Measurements from ENCODE around the gene AUTS2. TPM values are rescaled to one million over a fixed set of nuclear protein-coding genes. Genes with fewer than 3 reads are reported as not detected.

AUTS2 gene
- total RNA-seq, 1 donor from 2014 or later, result 80.6 TPM

DNA sequence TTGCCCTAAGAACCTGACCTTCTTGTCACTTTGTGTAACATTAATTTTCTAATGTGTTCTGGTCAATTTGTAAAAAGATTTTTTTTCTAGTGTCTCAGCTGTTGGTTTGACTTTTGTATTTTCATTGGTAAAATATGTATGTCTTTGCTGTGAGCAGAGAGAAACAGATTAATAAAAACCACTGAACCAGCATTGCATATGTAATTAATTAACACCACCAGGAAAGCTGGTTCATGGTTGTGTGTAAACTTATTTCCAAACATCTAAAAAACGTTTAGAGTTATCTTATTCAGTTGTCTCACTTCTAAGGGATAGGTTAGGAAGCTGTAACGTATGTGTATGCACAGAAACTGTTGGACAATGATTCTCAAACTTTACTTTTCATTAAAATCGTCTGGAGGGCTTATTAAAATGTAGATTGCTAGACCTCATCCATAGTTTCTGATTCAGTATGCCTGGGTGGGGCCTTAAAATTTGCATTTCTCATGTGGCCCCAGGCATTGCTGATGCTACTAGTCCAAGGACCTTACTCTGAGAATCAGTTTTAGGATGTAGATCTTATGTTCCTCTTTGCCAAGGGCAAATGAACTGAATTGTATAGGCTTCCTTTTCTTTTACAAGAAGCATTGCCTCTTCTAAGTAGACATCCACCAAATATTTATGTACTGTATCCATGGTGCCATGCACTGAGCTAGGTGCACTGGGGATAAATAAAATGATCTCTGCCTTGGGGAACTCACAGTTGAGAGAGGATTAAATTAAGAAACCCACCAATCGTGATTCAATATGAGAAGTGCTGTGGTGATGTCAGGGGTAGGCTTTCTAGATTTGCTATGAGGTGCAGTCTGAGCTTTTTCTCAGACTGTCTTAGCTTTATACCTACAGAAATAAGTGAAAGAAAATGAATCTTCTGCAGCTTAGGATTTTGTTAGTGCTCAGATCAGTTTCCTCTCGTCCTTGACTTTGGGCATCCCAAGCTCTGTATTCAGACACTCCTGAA is 98.7 kb downstream of the AUTS2 start:
- H3K27me3 Mint-ChIP-seq (ENCODE audit: unreplicated experiment), result no peaks in the 10 kb centered on the region
- TF ChIP-seq, protein P1, sequence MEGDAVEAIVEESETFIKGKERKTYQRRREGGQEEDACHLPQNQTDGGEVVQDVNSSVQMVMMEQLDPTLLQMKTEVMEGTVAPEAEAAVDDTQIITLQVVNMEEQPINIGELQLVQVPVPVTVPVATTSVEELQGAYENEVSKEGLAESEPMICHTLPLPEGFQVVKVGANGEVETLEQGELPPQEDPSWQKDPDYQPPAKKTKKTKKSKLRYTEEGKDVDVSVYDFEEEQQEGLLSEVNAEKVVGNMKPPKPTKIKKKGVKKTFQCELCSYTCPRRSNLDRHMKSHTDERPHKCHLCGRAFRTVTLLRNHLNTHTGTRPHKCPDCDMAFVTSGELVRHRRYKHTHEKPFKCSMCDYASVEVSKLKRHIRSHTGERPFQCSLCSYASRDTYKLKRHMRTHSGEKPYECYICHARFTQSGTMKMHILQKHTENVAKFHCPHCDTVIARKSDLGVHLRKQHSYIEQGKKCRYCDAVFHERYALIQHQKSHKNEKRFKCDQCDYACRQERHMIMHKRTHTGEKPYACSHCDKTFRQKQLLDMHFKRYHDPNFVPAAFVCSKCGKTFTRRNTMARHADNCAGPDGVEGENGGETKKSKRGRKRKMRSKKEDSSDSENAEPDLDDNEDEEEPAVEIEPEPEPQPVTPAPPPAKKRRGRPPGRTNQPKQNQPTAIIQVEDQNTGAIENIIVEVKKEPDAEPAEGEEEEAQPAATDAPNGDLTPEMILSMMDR (IDR thresholded peaks at IDR 0.05), result no peak
- no peak overlapping the region for H3K27ac Mint-ChIP-seq (ENCODE audit: unreplicated experiment)
- H3K4me1 Mint-ChIP-seq (ENCODE audit: unreplicated experiment), result peaks cover 11% of the 10 kb centered on the region
- DNase-seq (ENCODE audit: extremely low spot score, unreplicated experiment), result no peak
- H3K4me3 Mint-ChIP-seq (ENCODE audit: unreplicated experiment), result no peak overlapping the region
- H3K36me3 Mint-ChIP-seq (ENCODE audit: unreplicated experiment), result peaks cover 6% of the 10 kb centered on the region
- H3K9me3 Mint-ChIP-seq (ENCODE audit: unreplicated experiment), result no peaks in the 10 kb centered on the region

DNA sequence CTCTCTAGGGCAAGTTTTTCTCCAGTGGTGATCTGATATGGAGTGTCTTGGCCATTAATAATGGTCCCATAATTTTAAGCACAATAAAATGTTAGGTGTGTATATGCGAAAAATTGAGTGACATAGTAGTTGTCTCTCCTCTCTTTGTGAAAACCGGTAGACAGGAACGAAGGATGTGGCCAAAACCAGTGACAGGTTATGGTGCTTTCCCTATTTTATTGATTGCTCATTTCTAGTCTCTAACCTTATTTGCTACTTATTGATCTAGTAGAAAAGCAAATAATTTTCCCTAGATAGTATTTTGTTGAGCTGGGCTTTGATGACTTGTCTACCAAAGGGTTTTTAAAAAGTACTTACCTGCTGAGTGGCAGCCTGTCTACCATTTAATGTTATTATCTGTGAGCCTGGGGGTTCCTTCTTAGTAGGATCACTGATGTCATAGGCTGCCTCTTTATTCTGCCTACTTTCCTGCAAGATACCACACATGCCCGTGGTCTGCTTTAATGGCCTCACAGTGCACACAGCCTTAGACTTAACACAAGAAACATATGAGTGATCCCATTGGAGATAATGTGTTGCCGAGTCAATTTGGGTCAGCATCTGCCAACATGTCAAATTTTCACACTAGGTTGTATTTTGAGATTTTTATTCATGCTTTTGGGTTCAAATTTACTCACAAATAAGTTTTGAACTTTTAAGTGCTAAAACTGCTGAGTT is 100.0 kb downstream of the AUTS2 start:
- TF ChIP-seq, protein P1 (IDR thresholded peaks at IDR 0.05), result no peak
- Mint-ChIP-seq H3K36me3 (ENCODE audit: unreplicated experiment) (peaks cover 3% of the 10 kb centered on the region), H3K27me3 (ENCODE audit: unreplicated experiment) (no peaks in the 10 kb centered on the region), H3K9me3 (ENCODE audit: unreplicated experiment) (no peaks in the 10 kb centered on the region), H3K27ac (ENCODE audit: unreplicated experiment) (no peak overlapping the region), H3K4me1 (ENCODE audit: unreplicated experiment) (peaks cover 8% of the 10 kb centered on the region), H3K4me3 (ENCODE audit: unreplicated experiment) (no peak overlapping the region)
- no peak for DNase-seq (ENCODE audit: extremely low spot score, unreplicated experiment)

DNA sequence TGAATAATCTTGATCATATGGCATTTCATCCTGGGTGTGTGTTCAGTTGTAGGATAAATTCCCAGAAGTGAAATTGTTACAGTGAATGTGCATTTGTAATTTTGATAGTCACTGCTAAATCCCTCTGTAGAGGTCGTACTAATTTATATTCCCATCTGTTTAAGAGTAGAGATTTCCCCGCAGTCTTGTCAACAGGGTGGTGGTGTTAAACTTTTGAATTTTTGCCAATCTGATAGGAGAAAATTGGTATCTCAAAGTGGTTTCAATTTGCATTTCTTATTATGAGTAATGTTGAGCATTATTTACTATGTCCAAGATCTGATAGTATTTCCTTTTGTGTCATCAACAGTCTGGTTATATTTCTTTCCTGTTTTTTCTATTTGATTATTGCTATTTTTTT is 101.7 kb downstream of the AUTS2 start:
- TF ChIP-seq, protein P1 (IDR thresholded peaks at IDR 0.05), result no peak
- Mint-ChIP-seq H3K27me3 (ENCODE audit: unreplicated experiment) (no peaks in the 10 kb centered on the region), H3K4me1 (ENCODE audit: unreplicated experiment) (peaks cover 8% of the 10 kb centered on the region), H3K4me3 (ENCODE audit: unreplicated experiment) (no peak overlapping the region), H3K9me3 (ENCODE audit: unreplicated experiment) (no peaks in the 10 kb centered on the region), H3K27ac (ENCODE audit: unreplicated experiment) (no peak overlapping the region), H3K36me3 (ENCODE audit: unreplicated experiment) (peaks cover 3% of the 10 kb centered on the region)
- no peak for DNase-seq (ENCODE audit: extremely low spot score, unreplicated experiment)

DNA sequence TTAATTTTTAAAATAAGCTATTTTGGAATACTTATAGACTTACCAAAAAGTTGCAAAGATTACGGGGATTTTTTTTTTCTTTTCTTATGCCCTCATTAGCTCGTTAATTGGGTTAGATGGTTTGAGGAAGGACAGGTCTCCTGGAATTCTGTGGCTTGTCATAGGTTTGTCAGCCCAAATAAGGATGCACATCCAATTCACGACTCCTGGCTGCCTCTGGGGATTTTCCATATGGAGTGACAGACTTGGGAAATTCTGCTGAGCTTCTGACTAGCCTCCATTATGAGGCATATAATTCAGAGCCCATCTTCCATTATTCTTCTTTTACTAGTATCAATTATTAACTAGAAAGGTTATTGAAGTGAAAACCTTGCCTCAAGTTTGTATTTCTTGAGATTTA is 102.1 kb downstream of the AUTS2 start:
- Mint-ChIP-seq H3K4me1 (ENCODE audit: unreplicated experiment) (peaks cover 8% of the 10 kb centered on the region), H3K27ac (ENCODE audit: unreplicated experiment) (no peak overlapping the region), H3K27me3 (ENCODE audit: unreplicated experiment) (no peaks in the 10 kb centered on the region), H3K9me3 (ENCODE audit: unreplicated experiment) (no peaks in the 10 kb centered on the region), H3K36me3 (ENCODE audit: unreplicated experiment) (peaks cover 3% of the 10 kb centered on the region), H3K4me3 (ENCODE audit: unreplicated experiment) (no peak overlapping the region)
- TF ChIP-seq, protein P1 (IDR thresholded peaks at IDR 0.05), result no peak
- DNase-seq (ENCODE audit: extremely low spot score, unreplicated experiment), result no peak

DNA sequence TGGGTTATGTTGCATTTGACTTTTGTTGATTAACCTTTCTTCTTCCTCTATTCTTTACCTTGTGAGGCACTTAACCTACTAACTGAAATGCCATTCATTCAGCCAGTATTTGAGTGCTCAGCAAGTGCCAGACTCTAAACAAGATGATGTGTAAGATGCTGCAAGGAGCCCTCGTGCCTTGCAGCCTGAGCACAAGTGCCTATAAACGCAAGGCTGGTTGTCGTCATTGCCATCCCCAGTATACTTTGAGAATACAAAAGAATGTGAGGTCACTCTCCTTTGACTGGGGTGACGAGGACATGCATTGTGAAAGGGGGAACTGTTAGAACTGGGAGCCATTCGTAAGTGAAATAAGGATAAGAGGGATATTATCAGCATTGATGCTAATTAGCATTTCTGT is 103.0 kb downstream of the AUTS2 start:
- Mint-ChIP-seq H3K9me3 (ENCODE audit: unreplicated experiment) (no peaks in the 10 kb centered on the region), H3K27me3 (ENCODE audit: unreplicated experiment) (no peaks in the 10 kb centered on the region), H3K4me1 (ENCODE audit: unreplicated experiment) (peaks cover 7% of the 10 kb centered on the region), H3K4me3 (ENCODE audit: unreplicated experiment) (no peak overlapping the region), H3K27ac (ENCODE audit: unreplicated experiment) (no peak overlapping the region), H3K36me3 (ENCODE audit: unreplicated experiment) (no peaks in the 10 kb centered on the region)
- DNase-seq (ENCODE audit: extremely low spot score, unreplicated experiment), result no peak
- TF ChIP-seq, protein P1 (IDR thresholded peaks at IDR 0.05), result no peak
